H1 (cell line): ENCODE measurements around the gene LDLRAD4. TPM values are rescaled to one million over a fixed set of nuclear protein-coding genes. Genes with fewer than 3 reads are reported as not detected.
A peak's percentile ranks its signal among the peaks of the same experiment; 100 is the strongest.

Source experiments
- CTCF ChIA-PET: fragments of 300-600 bp; sonication (Branson Sonifier 250); formaldehyde crosslinking; loops from one replicate; lab custom pipeline; 2021; ENCODE audit not compliant: partially characterized antibody; lab: Charles Lee
- POLR2A ChIA-PET: fragments of 300-600 bp; sonication (Branson Sonifier 250); formaldehyde crosslinking; loops from one replicate; lab custom pipeline; 2021; ENCODE audit warnings: inconsistent platforms; ENCODE audit not compliant: partially characterized antibody; lab: Charles Lee
- DNase-seq, 2 experiments: peaks; one replicate each; pipeline versions ENCODE4 v3.0.0 to v3.0.0-alpha.2; 2010 to 2022; ENCODE audit warnings: low spot score in 2 of 2, low read depth in 1 of 2, mixed read lengths in 1 of 2
- FAIRE-seq: peaks from 2 replicates; lab custom pipeline; 2011; peaks lifted over from hg19 to GRCh38; lab: Jason Lieb, UNC
- H2AFZ ChIP-seq: 2 replicates; pipeline ENCODE4 v1.8.1; 2012; ENCODE audit warnings: low read length, inconsistent platforms
- H2AK5ac ChIP-seq: 2 replicates; pipeline ENCODE4 v1.6.1; 2013; ENCODE audit warnings: low read depth, low read length
- H2BK120ac ChIP-seq: replicated peaks from 2 replicates; pipeline ENCODE3; 2013; ENCODE audit warnings: low read depth, low read length, inconsistent platforms
- H2BK12ac ChIP-seq: 2 replicates; pipeline ENCODE4 v1.6.1; 2013; ENCODE audit warnings: low read depth, low read length
- H2BK15ac ChIP-seq: 2 replicates; pipeline ENCODE4 v1.6.1; 2013; ENCODE audit warnings: low read length
- H2BK20ac ChIP-seq: 2 replicates; pipeline ENCODE4 v1.6.1; 2013; ENCODE audit warnings: low read length
- H2BK5ac ChIP-seq: 2 replicates; pipeline ENCODE4 v1.6.1; 2013; ENCODE audit warnings: low read depth, low read length
- H3K14ac ChIP-seq: 2 replicates; pipeline ENCODE4 v1.6.1; 2013; ENCODE audit warnings: inconsistent platforms; ENCODE audit not compliant: insufficient read length
- H3K18ac ChIP-seq: 2 replicates; pipeline ENCODE4 v1.6.1; 2013; ENCODE audit warnings: low read length; ENCODE audit errors: extremely low read depth
- H3K23ac ChIP-seq: 2 replicates; pipeline ENCODE4 v1.6.1; 2013; ENCODE audit warnings: inconsistent platforms; ENCODE audit not compliant: insufficient read length
- H3K23me2 ChIP-seq: 2 replicates; pipeline ENCODE4 v1.6.1; 2013; ENCODE audit warnings: low read depth, low read length
- H3K27ac ChIP-seq: 2 replicates; pipeline ENCODE4 v1.6.1; 2011; ENCODE audit warnings: low read depth, low read length, inconsistent platforms
- H3K27me3 ChIP-seq, 4 experiments: replicated peaks in 1 of 4; 1 replicate in 1 of 4; 2 replicates in 3 of 4; pipeline versions ENCODE4 v1.6.1 to v1.8.1; 2011 to 2013; ENCODE audit warnings: low read length in 3 of 4, mild to moderate bottlenecking in 3 of 4, inconsistent platforms in 2 of 4, mixed read lengths in 2 of 4, moderate library complexity in 1 of 4; ENCODE audit not compliant: control insufficient read depth in 3 of 4, insufficient read depth in 3 of 4; ENCODE audit errors: extremely low read depth in 1 of 4
- H3K36me3 ChIP-seq, 4 experiments: 2 replicates each; pipeline versions ENCODE4 v1.6.1 to v1.8.1; 2011 to 2013; ENCODE audit warnings: mild to moderate bottlenecking in 4 of 4, low read length in 3 of 4, moderate library complexity in 2 of 4, control low read depth in 1 of 4, inconsistent platforms in 1 of 4; ENCODE audit not compliant: insufficient read depth in 4 of 4, control insufficient read depth in 2 of 4
- H3K4ac ChIP-seq: replicated peaks from 2 replicates; pipeline ENCODE3; 2013; ENCODE audit warnings: low read length, low read depth, mixed read lengths, inconsistent platforms; ENCODE audit not compliant: insufficient read length
- H3K4me1 ChIP-seq, 4 experiments: replicated peaks in 1 of 4; 1 replicate in 1 of 4; 2 replicates in 3 of 4; pipeline versions ENCODE4 v1.6.1 to v1.8.1; 2011 to 2013; ENCODE audit warnings: low read length in 3 of 4, inconsistent platforms in 2 of 4, mixed read lengths in 1 of 4; ENCODE audit not compliant: insufficient read depth in 4 of 4, control insufficient read depth in 3 of 4
- H3K4me2 ChIP-seq, 2 experiments: 2 replicates each; pipeline versions ENCODE4 v1.6.1 to v1.8.1; 2011 to 2013; ENCODE audit warnings: low read depth in 2 of 2, low read length in 2 of 2, control low read depth in 1 of 2, inconsistent platforms in 1 of 2, mild to moderate bottlenecking in 1 of 2; ENCODE audit not compliant: insufficient read depth in 1 of 2
- H3K4me3 ChIP-seq, 4 experiments: fragments of 200-600, 300-600 bp in 1 of 4; sonication (generic), shearing (Covaris generic), sonication (Bioruptor Twin) in 1 of 4; 2 replicates each; pipeline versions ENCODE4 v1.5.1 to v1.8.1; 2011 to 2016; ENCODE audit warnings: low read length in 4 of 4, low read depth in 3 of 4, control low read depth in 2 of 4, inconsistent platforms in 2 of 4, mild to moderate bottlenecking in 2 of 4, mixed read lengths in 1 of 4, moderate library complexity in 1 of 4; ENCODE audit not compliant: insufficient read depth in 2 of 4; ENCODE audit errors: extremely low read depth in 1 of 4
- H3K56ac ChIP-seq: replicated peaks from 2 replicates; pipeline ENCODE3; 2013; ENCODE audit warnings: low read depth, mild to moderate bottlenecking, mixed read lengths, low read length, inconsistent platforms; ENCODE audit not compliant: insufficient read length
- H3K79me1 ChIP-seq: 2 replicates; pipeline ENCODE4 v1.6.1; 2013; ENCODE audit warnings: low read depth, low read length, control low read depth
- H3K79me2 ChIP-seq, 2 experiments: 2 replicates each; pipeline versions ENCODE4 v1.6.1 to v1.8.1; 2012 to 2013; ENCODE audit warnings: low read length in 2 of 2, mild to moderate bottlenecking in 2 of 2, inconsistent platforms in 1 of 2; ENCODE audit not compliant: insufficient read depth in 2 of 2, control insufficient read depth in 1 of 2
- H3K9ac ChIP-seq, 4 experiments: replicated peaks in 1 of 4; 1 replicate in 1 of 4; 2 replicates in 3 of 4; pipeline versions ENCODE4 v1.6.1 to v1.8.1; 2011 to 2013; ENCODE audit warnings: low read depth in 3 of 4, low read length in 3 of 4, control low read depth in 2 of 4, mild to moderate bottlenecking in 2 of 4, moderate library complexity in 2 of 4, inconsistent platforms in 1 of 4; ENCODE audit errors: extremely low read depth in 1 of 4
- H3K9me3 ChIP-seq, 2 experiments: 2 replicates each; pipeline versions ENCODE4 v1.6.1 to v1.8.1; 2012 to 2013; ENCODE audit warnings: mild to moderate bottlenecking in 2 of 2, moderate library complexity in 2 of 2, control low read depth in 1 of 2, inconsistent platforms in 1 of 2, low read depth in 1 of 2, low read length in 1 of 2, mixed read lengths in 1 of 2; ENCODE audit not compliant: insufficient read depth in 2 of 2
- H4K20me1 ChIP-seq, 2 experiments: replicated peaks in 1 of 2; 2 replicates each; pipeline versions ENCODE3 to v1.8.1; 2011 to 2013; ENCODE audit warnings: inconsistent platforms in 2 of 2, low read length in 2 of 2, mild to moderate bottlenecking in 1 of 2; ENCODE audit not compliant: insufficient read depth in 2 of 2, control insufficient read depth in 1 of 2
- H4K5ac ChIP-seq: 2 replicates; pipeline ENCODE4 v1.6.1; 2013; ENCODE audit warnings: low read length, low read depth, mixed read lengths, inconsistent platforms; ENCODE audit not compliant: insufficient read length
- H4K8ac ChIP-seq: 2 replicates; pipeline ENCODE4 v1.8.0; 2013; ENCODE audit warnings: mild to moderate bottlenecking, moderate library complexity, low read length, inconsistent platforms; ENCODE audit not compliant: insufficient read depth; ENCODE audit errors: extremely low read depth
- H4K91ac ChIP-seq: replicated peaks from 2 replicates; pipeline ENCODE3; 2013; ENCODE audit warnings: low read length, mixed read lengths, inconsistent platforms; ENCODE audit not compliant: insufficient read length
- ATF2 ChIP-seq: IDR thresholded peaks from 2 replicates; pipeline ENCODE4 v1.6.1; 2012; ENCODE audit warnings: low read length, inconsistent platforms
- EP300 ChIP-seq, 2 experiments: IDR thresholded peaks; 1 replicate in 1 of 2; 2 replicates in 1 of 2; pipeline ENCODE4 v1.6.1; 2011 to 2012; ENCODE audit warnings: low read depth in 2 of 2, low read length in 2 of 2, mild to moderate bottlenecking in 2 of 2, borderline replicate concordance in 1 of 2, inconsistent platforms in 1 of 2, moderate library complexity in 1 of 2
- KDM4A ChIP-seq: IDR thresholded peaks from one replicate; pipeline ENCODE4 v1.7.1; 2012; ENCODE audit warnings: low read depth, mild to moderate bottlenecking, moderate library complexity, low read length, inconsistent platforms; ENCODE audit not compliant: severe bottlenecking
- NRF1 ChIP-seq: IDR thresholded peaks from 2 replicates; pipeline ENCODE4 v1.6.1; 2011; ENCODE audit warnings: mild to moderate bottlenecking, low read depth, low read length, improper control_type of control experiment
- POLR2AphosphoS5 ChIP-seq: IDR thresholded peaks from 2 replicates; pipeline ENCODE4 v1.6.1; 2011; ENCODE audit warnings: low read depth, low read length
- RAD21 ChIP-seq, 2 experiments: IDR thresholded peaks in 1 of 2; conservative IDR thresholded peaks in 1 of 2; 2 replicates each; pipeline ENCODE4 v1.6.1; 2011; ENCODE audit warnings: low read depth in 2 of 2, low read length in 2 of 2, improper control_type of control experiment in 1 of 2, inconsistent platforms in 1 of 2, mild to moderate bottlenecking in 1 of 2, moderate library complexity in 1 of 2
- WGBS, 2 experiments: shearing (Covaris generic) in 1 of 2; methylation state at CpG; one replicate each; pipeline versions ENCODE4 v1.1.6 to v1.1.7; 2013 to 2015; ENCODE audit warnings: low lambda C conversion rate in 2 of 2, mixed read lengths in 2 of 2, inconsistent platforms in 1 of 2, low coverage in 1 of 2, missing lambda C conversion rate in 1 of 2; ENCODE audit not compliant: insufficient replicate concordance in 2 of 2, insufficient coverage in 1 of 2, insufficient read length in 1 of 2; ENCODE audit errors: extremely low coverage in 1 of 2, missing lambda C conversion rate in 1 of 2; 5-methylcytosine and 5-hydroxymethylcytosine counted together
- polyA plus RNA-seq, 7 experiments: library from polyadenylated mRNA; depleted of rRNA in 3 of 7; stranded (reverse) in 5 of 7; unstranded in 2 of 7; fragments of >200 nt in 5 of 7; fragments of 200-250 nt in 2 of 7; gene quantifications; 1 replicate in 5 of 7; 2 replicates in 1 of 7; 4 replicates in 1 of 7; pipeline versions ENCODE4 v1.2.1 to v1.2.3, GENCODE V29; 2011 to 2013; ENCODE audit warnings: missing spikeins in 2 of 7, mixed read lengths in 2 of 7
- total RNA-seq: library from RNA; stranded (reverse); fragmentation: NEBNext Ultra II Directional; extraction: Animal tissue kit (Norgen Biotek cat#: 25700); gene quantifications from 2 replicates; pipeline ENCODE4 v1.2.1, GENCODE V29; 2021

LDLRAD4 gene
- total and polyA plus RNA-seq, 2 of the 8 experiments (the other 6 are each of a cell fraction or from before 2014, with no cell fraction given): 0.77 to 1.4 TPM

GRCh38 chr18:13440277-13441248, 222.0 kb downstream of the LDLRAD4 start:
- Histone ChIP-seq H3K79me1 (no peaks in the 10 kb centered on the region), H3K56ac (no peak overlapping the region), H2BK15ac (0 out of 2 replicates have a peak overlapping the region, but pooled peaks have one; percentile 82), H3K79me2 (no peaks in the 10 kb centered on the region), H2BK12ac (peak overlapping the region; percentile 45; the same call in 1 of the 2 replicates), H4K20me1 (peaks cover 0 to 3% of the 10 kb centered on the region in 2 experiments), H2BK5ac (no peak overlapping the region), H3K4me2 (no peak overlapping the region), H3K14ac (no peak overlapping the region), H3K23ac (no peak overlapping the region), H3K4me1 (peaks cover 0 to 8% (median 0%) of the 10 kb centered on the region in 4 experiments; a peak in 1 of 7 replicates), H3K4ac (no peak overlapping the region), H4K8ac (no peak overlapping the region), H2BK120ac (no peak overlapping the region), H4K91ac (no peak overlapping the region), H3K23me2 (peaks cover 2% of the 10 kb centered on the region; the same call in 1 of the 2 replicates), H3K36me3 (no peaks in the 10 kb centered on the region), H3K27me3 (no peaks in the 10 kb centered on the region), H2AK5ac (no peak overlapping the region), H2AFZ (no peak overlapping the region), H4K5ac (no peak overlapping the region), H2BK20ac (no peak overlapping the region), H3K9me3 (no peaks in the 10 kb centered on the region), H3K27ac (no peak overlapping the region), H3K9ac (no peak overlapping the region), H3K4me3 (no peak overlapping the region), H3K18ac (no peak overlapping the region)
- TF ChIP-seq RAD21 (IDR thresholded peaks at IDR 0.05 in 1 of 2, conservative IDR thresholded peaks at IDR 0.05 in 1 of 2; ENCODE audit: low read depth in 2 of 2, low read length in 2 of 2) (no peak), POLR2AphosphoS5 (no peak), NRF1 (no peak), EP300 (IDR thresholded peaks at IDR 0.05; ENCODE audit: borderline replicate concordance in 1 of 2, low read depth in 2 of 2, low read length in 2 of 2) (no peak), KDM4A (no peak), ATF2 (no peak)
- CTCF ChIA-PET: interaction anchor here (0.7 to 0.8 kb wide), 3 partner anchors 18 to 281 kb away, joined by 3 read pairs; no protein-coding TSS in a partner anchor
- no peak for DNase-seq
- FAIRE-seq: no peak
- WGBS, 2 experiments: 87% methylated on average over 17 of the region's 25 CpGs; no CpG with 5 or more reads in 1 of the 2 experiments
- POLR2A ChIA-PET: no interaction called here
